IMR-90 (cell line): Measurements from ENCODE around the gene EPS8. TPM values are rescaled to one million over a fixed set of nuclear protein-coding genes. Genes with fewer than 3 reads are reported as not detected.

Experiments used
- ATAC-seq: fragments of 200-7000 bp; cut with Tn5 transposase; 2 replicates; pipeline ENCODE4 v1.9.1; 2020; ENCODE audit warnings: low read depth, mild to moderate bottlenecking, moderate library complexity
- BruUV-seq: library from RNA; stranded (reverse); fragments of 400-500 nt; replicated peaks from 2 replicates; lab custom pipeline; 2021; lab: Mats Ljungman, UMichigan
- CTCF ChIA-PET: fragments of 300-600 bp; formaldehyde crosslinking; extraction: SDS; loops from one replicate; lab custom pipeline; 2021; ENCODE audit warnings: antibody characterized with exemption; lab: Yijun Ruan, JAX
- POLR2A ChIA-PET: fragments of 300-600 bp; sonication (Branson Sonifier 250); formaldehyde crosslinking; loops from one replicate; lab custom pipeline; 2022; ENCODE audit warnings: antibody characterized with exemption; ENCODE audit not compliant: unreplicated experiment; lab: Charles Lee
- DNase-seq: peaks from one replicate; pipeline ENCODE4 v3.0.0; 2013
- H2AFZ ChIP-seq: replicated peaks from 2 replicates; pipeline ENCODE3; 2013; ENCODE audit warnings: low read length, mild to moderate bottlenecking; ENCODE audit not compliant: poor library complexity
- H2AK5ac ChIP-seq: 2 replicates; pipeline ENCODE4 v1.6.1; 2013; ENCODE audit warnings: low read depth, low read length, inconsistent platforms
- H2AK9ac ChIP-seq: replicated peaks from 2 replicates; pipeline ENCODE3; 2013; ENCODE audit warnings: mild to moderate bottlenecking, low read depth, low read length, moderate library complexity; ENCODE audit not compliant: poor library complexity
- H2BK120ac ChIP-seq: 2 replicates; pipeline ENCODE4 v1.6.1; 2013; ENCODE audit warnings: low read depth, low read length, inconsistent platforms
- H2BK15ac ChIP-seq: 3 replicates; pipeline ENCODE4 v1.6.1; 2013; ENCODE audit warnings: low read depth, low read length, inconsistent platforms
- H2BK20ac ChIP-seq: 2 replicates; pipeline ENCODE4 v1.6.1; 2013; ENCODE audit warnings: low read depth, mild to moderate bottlenecking, inconsistent platforms, low read length, moderate library complexity
- H2BK5ac ChIP-seq: 2 replicates; pipeline ENCODE4 v1.6.1; 2013; ENCODE audit warnings: mild to moderate bottlenecking, low read depth, low read length, inconsistent platforms; ENCODE audit not compliant: poor library complexity, severe bottlenecking
- H3K14ac ChIP-seq: replicated peaks from 2 replicates; pipeline ENCODE4 v1.6.1; 2013; ENCODE audit warnings: low read depth, low read length, inconsistent platforms
- H3K18ac ChIP-seq: 2 replicates; pipeline ENCODE4 v1.6.1; 2013; ENCODE audit warnings: low read depth, low read length, control low read depth
- H3K23ac ChIP-seq: 2 replicates; pipeline ENCODE4 v1.6.1; 2013; ENCODE audit warnings: low read depth, low read length, inconsistent platforms
- H3K27ac ChIP-seq: 2 replicates; pipeline ENCODE4 v1.5.1; 2013; ENCODE audit warnings: mild to moderate bottlenecking, control low read depth, low read length; ENCODE audit not compliant: insufficient read depth
- H3K27me3 ChIP-seq: 2 replicates; pipeline ENCODE4 v1.6.1; 2013; ENCODE audit warnings: low read length; ENCODE audit not compliant: control insufficient read depth, insufficient read depth
- H3K36me3 ChIP-seq: 2 replicates; pipeline ENCODE4 v1.6.1; 2013; ENCODE audit warnings: low read length, mixed read lengths; ENCODE audit not compliant: control insufficient read depth, insufficient read depth
- H3K4ac ChIP-seq: 2 replicates; pipeline ENCODE4 v1.6.1; 2013; ENCODE audit warnings: low read depth, low read length, inconsistent platforms
- H3K4me1 ChIP-seq: 2 replicates; pipeline ENCODE4 v1.6.1; 2013; ENCODE audit warnings: low read length, mixed read lengths; ENCODE audit not compliant: control insufficient read depth, insufficient read depth
- H3K4me2 ChIP-seq: 2 replicates; pipeline ENCODE4 v1.6.1; 2013; ENCODE audit warnings: low read depth, mild to moderate bottlenecking, control low read depth, low read length, moderate library complexity
- H3K4me3 ChIP-seq: 2 replicates; pipeline ENCODE4 v1.5.1; 2013; ENCODE audit warnings: low read depth, mild to moderate bottlenecking, control low read depth, low read length, moderate library complexity; ENCODE audit not compliant: insufficient read depth
- H3K56ac ChIP-seq: 2 replicates; pipeline ENCODE4 v1.6.1; 2013; ENCODE audit warnings: low read length, inconsistent platforms; ENCODE audit not compliant: insufficient read depth; ENCODE audit errors: extremely low read depth
- H3K79me1 ChIP-seq, 2 experiments: 2 replicates each; pipeline ENCODE4 v1.6.1; 2013; ENCODE audit warnings: low read length in 2 of 2, inconsistent platforms in 1 of 2, low read depth in 1 of 2
- H3K9ac ChIP-seq: 2 replicates; pipeline ENCODE4 v1.6.1; 2013; ENCODE audit warnings: low read depth, low read length, control low read depth
- H3K9me1 ChIP-seq: 2 replicates; pipeline ENCODE4 v1.6.1; 2013; ENCODE audit warnings: low read length, inconsistent platforms; ENCODE audit not compliant: insufficient read depth
- H3K9me3 ChIP-seq: 2 replicates; pipeline ENCODE4 v1.6.1; 2013; ENCODE audit warnings: low read length; ENCODE audit not compliant: control insufficient read depth, insufficient read depth
- H4K20me1 ChIP-seq: 2 replicates; pipeline ENCODE4 v1.6.1; 2013; ENCODE audit warnings: low read length, inconsistent platforms; ENCODE audit not compliant: insufficient read depth
- H4K5ac ChIP-seq: 2 replicates; pipeline ENCODE4 v1.6.1; 2013; ENCODE audit warnings: mild to moderate bottlenecking, low read depth, low read length, control low read depth
- H4K8ac ChIP-seq, 2 experiments: 2 replicates each; pipeline ENCODE4 v1.6.1; 2013; ENCODE audit warnings: low read depth in 2 of 2, low read length in 2 of 2, control low read depth in 1 of 2, inconsistent platforms in 1 of 2
- H4K91ac ChIP-seq: 2 replicates; pipeline ENCODE4 v1.6.1; 2013; ENCODE audit warnings: low read depth, low read length, inconsistent platforms; ENCODE audit not compliant: insufficient read depth
- BHLHE40 ChIP-seq: fragments of 150-350 bp; IDR thresholded peaks from 2 replicates; pipeline ENCODE4 v1.6.1; 2016; ENCODE audit warnings: mild to moderate bottlenecking, low read depth, low read length
- CEBPB ChIP-seq: IDR thresholded peaks from 2 replicates; pipeline ENCODE4 v1.6.1; 2012; ENCODE audit warnings: low read depth, low read length, improper control_type of control experiment
- CHD1 ChIP-seq: IDR thresholded peaks from 2 replicates; pipeline ENCODE4 v1.6.1; 2012; ENCODE audit warnings: low read depth, low read length, improper control_type of control experiment
- FOS ChIP-seq: fragments of 150-350 bp; IDR thresholded peaks from 2 replicates; pipeline ENCODE4 v1.6.1; 2016; ENCODE audit warnings: low read depth, low read length
- MAFK ChIP-seq: IDR thresholded peaks from 2 replicates; pipeline ENCODE4 v1.6.1; 2012; ENCODE audit warnings: low read depth, low read length, improper control_type of control experiment
- MAZ ChIP-seq: IDR thresholded peaks from 2 replicates; pipeline ENCODE4 v1.6.1; 2012; ENCODE audit warnings: low read depth, mild to moderate bottlenecking, low read length, improper control_type of control experiment, moderate library complexity, borderline replicate concordance
- MXI1 ChIP-seq: IDR thresholded peaks from 2 replicates; pipeline ENCODE4 v1.6.1; 2012; ENCODE audit warnings: low read depth, mild to moderate bottlenecking, low read length, moderate library complexity, borderline replicate concordance
- NFE2L2 ChIP-seq: fragments of 150-350 bp; IDR thresholded peaks from 2 replicates; pipeline ENCODE4 v1.6.1; 2016; ENCODE audit warnings: low read depth, mild to moderate bottlenecking, low read length
- POLR2A ChIP-seq: IDR thresholded peaks from 2 replicates; pipeline ENCODE4 v1.6.1; 2012; ENCODE audit warnings: mild to moderate bottlenecking, low read depth, low read length
- RAD21 ChIP-seq: IDR thresholded peaks from 2 replicates; pipeline ENCODE4 v1.6.1; 2012; ENCODE audit warnings: low read length, improper control_type of control experiment
- RCOR1 ChIP-seq: IDR thresholded peaks from 2 replicates; pipeline ENCODE4 v1.6.1; 2012; ENCODE audit warnings: mild to moderate bottlenecking, low read length, improper control_type of control experiment; ENCODE audit not compliant: insufficient replicate concordance
- RFX5 ChIP-seq: IDR thresholded peaks from 2 replicates; pipeline ENCODE4 v1.8.0; 2012; ENCODE audit warnings: low read depth, mild to moderate bottlenecking, low read length, moderate library complexity
- SMC3 ChIP-seq: fragments of 150-350 bp; IDR thresholded peaks from 2 replicates; pipeline ENCODE4 v1.6.1; 2016; ENCODE audit warnings: low read depth, mild to moderate bottlenecking, antibody characterized with exemption, low read length, moderate library complexity
- WGBS, 2 experiments: methylation state at CpG; one replicate each; pipeline versions ENCODE4 v1.1.5 to v1.1.7; 2013; ENCODE audit warnings: missing lambda C conversion rate in 2 of 2; ENCODE audit not compliant: insufficient read length in 1 of 2; ENCODE audit errors: extremely low coverage in 2 of 2; 5-methylcytosine and 5-hydroxymethylcytosine counted together
- dilution Hi-C: fragments of 300-500 bp; cut with HindIII; formaldehyde crosslinking; loops from one replicate; pipeline ENCODE4 v1.14.3; 2018; ENCODE audit warnings: low sequenced_read_pairs; ENCODE audit not compliant: unreplicated experiment
- in situ Hi-C: fragments of 300-500 bp; cut with MboI; formaldehyde crosslinking; loops from 3 replicates; pipeline ENCODE4 v1.14.3; 2019; ENCODE audit warnings: low sequenced_read_pairs, inconsistent platforms, mixed read lengths
- intact Hi-C: fragments of 100-400 bp; cut with micrococcal nuclease; formaldehyde crosslinking; loops from 2 replicates; pipeline ENCODE4 v1.10.0; 2022
- polyA plus RNA-seq, 3 experiments: library from polyadenylated mRNA; depleted of rRNA; stranded (reverse); fragments of >200 nt; gene quantifications; 2 replicates each; pipeline ENCODE4 v1.2.3, GENCODE V29; 2012; ENCODE audit warnings: low replicate concordance in 1 of 3
- total RNA-seq: library from RNA; depleted of rRNA; stranded (reverse); fragments of >200 nt; gene quantifications from 2 replicates; pipeline ENCODE4 v1.2.3, GENCODE V29; 2012
- TF ChIP-seq, protein P1 (sequence below): conservative IDR thresholded peaks from 2 replicates; pipeline ENCODE4 v1.5.1; 2012; ENCODE audit warnings: mild to moderate bottlenecking, low read depth, low read length, improper control_type of control experiment
- TF ChIP-seq, protein P2 (sequence below): fragments of 150-350 bp; IDR thresholded peaks from 2 replicates; pipeline ENCODE4 v1.6.1; 2016; ENCODE audit warnings: low read depth, mild to moderate bottlenecking, low read length, moderate library complexity, borderline replicate concordance
- TF ChIP-seq, protein P3 (sequence below): fragments of 150-350 bp; IDR thresholded peaks from 2 replicates; pipeline ENCODE4 v1.6.1; 2017; ENCODE audit warnings: mild to moderate bottlenecking, antibody characterized with exemption, low read length, low read depth

The EPS8 gene
- total and polyA plus RNA-seq, 2 of the 4 experiments (the other 2 are of a cell fraction): 45.1 to 104 TPM

DNA sequence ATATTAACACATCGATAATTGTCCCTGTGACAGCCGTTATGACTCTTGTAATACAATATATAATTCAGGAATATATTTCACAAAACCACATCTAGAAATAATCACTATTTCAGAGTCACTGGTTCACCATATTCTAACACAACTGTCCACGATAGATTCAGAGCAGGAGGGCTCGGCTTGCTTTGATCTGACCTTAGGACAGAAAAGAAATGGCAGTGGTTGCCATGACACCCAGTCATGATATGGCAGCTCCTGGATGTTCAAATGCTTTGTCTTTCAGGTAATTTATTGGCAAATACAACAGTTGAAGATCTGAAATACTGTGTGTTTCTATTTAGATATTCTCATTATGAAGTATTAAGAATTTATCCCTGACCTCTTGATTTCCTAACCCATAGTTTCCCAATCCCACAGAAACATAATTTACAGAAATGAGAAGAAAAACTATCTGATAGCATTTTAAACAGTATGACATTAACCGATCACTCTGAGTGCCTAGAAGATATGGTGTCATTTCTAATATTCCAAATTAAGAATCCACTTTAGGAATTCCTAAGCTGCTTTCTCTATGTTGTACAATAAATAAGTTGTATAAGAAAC lies 116.4 kb downstream of the EPS8 start:
- no peak overlapping the region for H4K91ac ChIP-seq
- no peak overlapping the region for H4K8ac ChIP-seq
- no peak overlapping the region for H2AK9ac ChIP-seq
- ATAC-seq: no peak
- no peak overlapping the region for H3K4me3 ChIP-seq
- no peak overlapping the region for H3K18ac ChIP-seq
- H3K9me3 ChIP-seq: no peaks in the 10 kb centered on the region
- TF ChIP-seq, protein P1, sequence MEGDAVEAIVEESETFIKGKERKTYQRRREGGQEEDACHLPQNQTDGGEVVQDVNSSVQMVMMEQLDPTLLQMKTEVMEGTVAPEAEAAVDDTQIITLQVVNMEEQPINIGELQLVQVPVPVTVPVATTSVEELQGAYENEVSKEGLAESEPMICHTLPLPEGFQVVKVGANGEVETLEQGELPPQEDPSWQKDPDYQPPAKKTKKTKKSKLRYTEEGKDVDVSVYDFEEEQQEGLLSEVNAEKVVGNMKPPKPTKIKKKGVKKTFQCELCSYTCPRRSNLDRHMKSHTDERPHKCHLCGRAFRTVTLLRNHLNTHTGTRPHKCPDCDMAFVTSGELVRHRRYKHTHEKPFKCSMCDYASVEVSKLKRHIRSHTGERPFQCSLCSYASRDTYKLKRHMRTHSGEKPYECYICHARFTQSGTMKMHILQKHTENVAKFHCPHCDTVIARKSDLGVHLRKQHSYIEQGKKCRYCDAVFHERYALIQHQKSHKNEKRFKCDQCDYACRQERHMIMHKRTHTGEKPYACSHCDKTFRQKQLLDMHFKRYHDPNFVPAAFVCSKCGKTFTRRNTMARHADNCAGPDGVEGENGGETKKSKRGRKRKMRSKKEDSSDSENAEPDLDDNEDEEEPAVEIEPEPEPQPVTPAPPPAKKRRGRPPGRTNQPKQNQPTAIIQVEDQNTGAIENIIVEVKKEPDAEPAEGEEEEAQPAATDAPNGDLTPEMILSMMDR: no peak
- TF ChIP-seq RFX5: no peak
- TF ChIP-seq, protein P2, sequence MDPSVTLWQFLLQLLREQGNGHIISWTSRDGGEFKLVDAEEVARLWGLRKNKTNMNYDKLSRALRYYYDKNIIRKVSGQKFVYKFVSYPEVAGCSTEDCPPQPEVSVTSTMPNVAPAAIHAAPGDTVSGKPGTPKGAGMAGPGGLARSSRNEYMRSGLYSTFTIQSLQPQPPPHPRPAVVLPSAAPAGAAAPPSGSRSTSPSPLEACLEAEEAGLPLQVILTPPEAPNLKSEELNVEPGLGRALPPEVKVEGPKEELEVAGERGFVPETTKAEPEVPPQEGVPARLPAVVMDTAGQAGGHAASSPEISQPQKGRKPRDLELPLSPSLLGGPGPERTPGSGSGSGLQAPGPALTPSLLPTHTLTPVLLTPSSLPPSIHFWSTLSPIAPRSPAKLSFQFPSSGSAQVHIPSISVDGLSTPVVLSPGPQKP: no peak
- no peak for TF ChIP-seq POLR2A
- TF ChIP-seq RCOR1: no peak
- no peak for TF ChIP-seq CHD1
- no peak for TF ChIP-seq NFE2L2
- TF ChIP-seq MXI1: no peak
- no peak for TF ChIP-seq RAD21
- TF ChIP-seq, protein P3, sequence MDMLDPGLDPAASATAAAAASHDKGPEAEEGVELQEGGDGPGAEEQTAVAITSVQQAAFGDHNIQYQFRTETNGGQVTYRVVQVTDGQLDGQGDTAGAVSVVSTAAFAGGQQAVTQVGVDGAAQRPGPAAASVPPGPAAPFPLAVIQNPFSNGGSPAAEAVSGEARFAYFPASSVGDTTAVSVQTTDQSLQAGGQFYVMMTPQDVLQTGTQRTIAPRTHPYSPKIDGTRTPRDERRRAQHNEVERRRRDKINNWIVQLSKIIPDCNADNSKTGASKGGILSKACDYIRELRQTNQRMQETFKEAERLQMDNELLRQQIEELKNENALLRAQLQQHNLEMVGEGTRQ: no peak
- no peak for TF ChIP-seq MAFK
- no peak for TF ChIP-seq BHLHE40
- no peak for TF ChIP-seq FOS
- TF ChIP-seq SMC3: no peak
- no peak for TF ChIP-seq MAZ
- no peak for TF ChIP-seq CEBPB
- H3K4ac ChIP-seq: no peak overlapping the region
- H2BK20ac ChIP-seq: no peak overlapping the region
- peaks cover 10% of the 10 kb centered on the region for H3K4me1 ChIP-seq
- intact Hi-C loops (no loop called here), dilution Hi-C loops (no loop called here), in situ Hi-C loops (no loop called here)
- H3K14ac ChIP-seq: no peak overlapping the region
- H2AFZ ChIP-seq: no peak overlapping the region
- H3K36me3 ChIP-seq: 0 out of 2 replicates have a peak, but pooled peaks cover 1% of the 10 kb centered on the region
- no TSS peak for BruUV-seq
- WGBS, 2 experiments: no CpG with 5 or more reads among the region's 5 CpGs
- no peak for DNase-seq
- H4K5ac ChIP-seq: no peak overlapping the region
- H3K23ac ChIP-seq: no peak overlapping the region
- no peak overlapping the region for H2BK5ac ChIP-seq
- H2BK120ac ChIP-seq: no peak overlapping the region
- no peak overlapping the region for H2BK15ac ChIP-seq
- peaks cover 1 to 36% of the 10 kb centered on the region in 2 experiments; a peak in 2 of 4 replicates for H3K79me1 ChIP-seq
- ChIA-PET POLR2A (interaction anchor here (0.7 kb wide), 1 partner anchor 1299 kb away, joined by 3 read pairs; no protein-coding TSS in a partner anchor), CTCF (interaction anchor here (1.6 kb wide), 1 partner anchor 16 kb away, joined by 5 read pairs; no protein-coding TSS in a partner anchor)
- H3K27me3 ChIP-seq: no peaks in the 10 kb centered on the region
- no peaks in the 10 kb centered on the region; the same call in 1 of the 2 replicates for H3K9me1 ChIP-seq
- no peak overlapping the region for H3K9ac ChIP-seq
- no peaks in the 10 kb centered on the region for H4K20me1 ChIP-seq
- no peak overlapping the region for H3K27ac ChIP-seq
- peak overlapping the region; percentile 80; the same call in 1 of the 2 replicates for H2AK5ac ChIP-seq
- no peak overlapping the region for H3K4me2 ChIP-seq
- H3K56ac ChIP-seq: no peak overlapping the region
